ENCODE data around the gene AVEN.

The AVEN gene

DNA sequence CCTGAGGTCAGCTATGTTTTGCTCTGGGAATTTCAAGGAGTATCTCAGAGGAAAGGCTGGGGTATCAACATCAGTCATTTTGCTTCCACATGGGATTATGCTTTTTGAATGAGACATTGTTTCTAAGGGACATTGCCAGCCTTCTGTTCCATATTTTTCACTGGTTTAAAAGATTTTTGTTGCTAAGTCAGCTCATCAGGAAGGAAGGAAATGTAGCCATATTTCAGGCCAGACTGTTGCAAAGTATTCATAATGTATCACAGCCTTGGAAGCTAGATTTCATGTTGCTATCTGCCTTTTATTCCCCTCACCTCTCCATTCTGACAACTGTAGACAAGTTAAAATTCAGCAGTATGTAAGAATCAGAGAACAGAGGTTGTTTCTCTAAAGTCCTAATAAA lies 131.7 kb downstream of the AVEN start:
- no peak for DNase-seq

DNA sequence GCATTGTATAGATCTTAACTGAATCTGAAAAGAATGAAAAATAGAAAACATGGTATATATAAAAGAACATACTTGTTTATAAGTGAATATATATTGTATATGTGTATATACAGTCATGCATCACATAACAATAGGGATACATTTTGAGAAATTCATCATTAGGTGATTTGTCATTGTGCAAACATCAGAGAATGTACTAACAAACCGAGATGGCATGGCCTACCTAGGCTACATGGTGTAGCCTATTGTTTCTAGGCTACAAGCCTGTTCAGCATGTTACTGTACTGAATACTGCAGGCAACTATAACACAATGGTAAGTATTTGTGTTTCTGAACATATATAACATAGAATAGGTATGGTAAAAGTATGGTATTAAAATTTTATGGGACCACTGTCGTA lies 135.3 kb downstream of the AVEN start:
- DNase-seq: no peak

- DNase-seq: no peak
Observed at GRCh38 chr15:33902043-33902442, 137.0 kb downstream of the AVEN start.

DNA sequence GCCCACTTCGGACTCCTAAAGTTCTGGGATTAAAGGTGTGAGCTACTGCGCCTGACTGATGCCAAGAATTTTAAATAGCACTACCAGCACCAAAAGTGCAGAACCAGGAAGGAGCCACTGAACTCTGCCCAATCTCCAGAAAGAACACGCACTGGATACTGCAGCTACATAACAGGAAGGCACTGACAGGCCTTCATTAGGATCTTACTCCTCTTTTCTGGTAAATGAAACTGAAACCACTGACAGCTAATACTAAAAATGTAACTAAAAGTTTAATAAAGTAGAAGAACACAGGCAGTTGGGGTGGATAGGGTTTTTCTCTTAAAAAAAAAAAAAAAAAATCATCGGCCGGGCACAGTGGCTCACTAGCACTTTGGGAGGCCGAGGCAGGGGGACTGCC lies 144.8 kb downstream of the AVEN start:
- DNase-seq: no peak

GRCh38 chr15:33888176-33888575 lies 150.8 kb downstream of the AVEN start:
- no peak for DNase-seq

DNA sequence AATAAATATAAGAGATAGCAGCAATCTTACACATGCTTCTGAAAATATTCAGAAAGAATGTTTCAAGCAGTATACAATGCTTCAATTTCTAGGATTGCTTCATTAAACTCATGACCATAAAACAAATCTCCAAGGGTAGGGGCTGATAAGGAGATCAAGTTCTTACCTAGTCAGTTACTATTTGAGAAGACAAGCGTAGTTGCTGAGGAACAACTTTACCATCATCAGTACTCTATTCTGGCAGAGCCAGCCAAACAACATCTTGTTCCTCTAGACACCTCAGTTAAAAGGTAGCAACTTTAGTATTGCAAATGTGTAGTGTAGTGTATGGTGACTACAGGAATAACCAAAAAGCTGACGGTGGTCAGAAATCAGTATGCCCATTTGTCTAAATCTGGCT lies 156.1 kb downstream of the AVEN start:
- DNase-seq: no peak

GRCh38 chr15:33874156-33874555 lies 164.8 kb downstream of the AVEN start:
- DNase-seq: no peak

DNA sequence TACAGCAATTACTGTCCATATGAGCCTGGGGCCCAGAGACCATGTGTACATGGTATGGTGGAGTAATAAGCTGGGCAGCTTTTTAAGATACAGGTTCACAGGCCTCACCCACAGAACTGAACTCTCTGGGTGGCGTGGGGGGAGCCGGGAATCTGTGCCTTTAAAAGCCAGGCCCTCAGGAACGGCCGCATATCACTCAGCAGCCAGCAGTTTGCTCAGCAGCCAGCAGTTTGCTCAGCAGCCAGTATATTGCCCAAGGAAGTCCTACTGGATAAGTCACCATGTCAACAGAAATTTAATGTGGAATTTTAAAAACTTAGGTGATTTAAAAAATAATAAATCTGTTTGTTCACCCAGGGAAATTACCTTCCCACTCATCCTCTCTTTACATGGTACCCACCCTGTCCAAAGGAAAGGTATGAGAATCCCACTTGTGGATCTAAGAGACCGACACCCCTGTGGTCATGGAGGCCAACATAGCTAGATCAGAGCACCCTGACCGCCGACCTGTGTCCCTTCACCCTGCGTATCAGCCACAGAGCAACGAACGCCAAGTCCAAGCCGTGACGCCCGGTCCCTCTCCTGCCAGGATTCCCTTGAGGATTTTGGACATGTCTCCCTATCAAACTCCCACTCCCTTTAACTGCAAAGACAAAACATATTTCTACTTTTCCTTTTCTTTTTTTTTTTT lies 166.4 kb downstream of the AVEN start:
- no peak for DNase-seq

DNA sequence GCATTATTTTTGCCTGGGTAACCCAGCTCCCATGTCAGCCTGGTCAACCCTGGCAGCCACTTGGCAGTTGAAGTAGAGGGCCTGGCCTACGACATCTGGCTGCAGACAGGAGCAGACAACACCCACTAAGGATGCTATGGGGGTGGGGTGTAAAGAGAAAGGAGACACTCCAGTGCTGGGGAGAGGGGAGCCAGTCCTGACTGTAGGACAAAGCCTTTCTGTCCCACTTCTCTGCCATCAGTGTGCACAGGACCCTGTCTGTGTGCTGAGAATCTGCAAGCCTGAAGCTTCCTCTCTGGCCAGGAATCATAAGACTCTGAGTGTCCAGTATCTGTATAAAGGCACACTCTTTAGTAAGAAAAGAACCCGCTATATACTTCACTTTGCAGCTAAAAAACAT lies 167.0 kb downstream of the AVEN start:
- no peak for DNase-seq

DNA sequence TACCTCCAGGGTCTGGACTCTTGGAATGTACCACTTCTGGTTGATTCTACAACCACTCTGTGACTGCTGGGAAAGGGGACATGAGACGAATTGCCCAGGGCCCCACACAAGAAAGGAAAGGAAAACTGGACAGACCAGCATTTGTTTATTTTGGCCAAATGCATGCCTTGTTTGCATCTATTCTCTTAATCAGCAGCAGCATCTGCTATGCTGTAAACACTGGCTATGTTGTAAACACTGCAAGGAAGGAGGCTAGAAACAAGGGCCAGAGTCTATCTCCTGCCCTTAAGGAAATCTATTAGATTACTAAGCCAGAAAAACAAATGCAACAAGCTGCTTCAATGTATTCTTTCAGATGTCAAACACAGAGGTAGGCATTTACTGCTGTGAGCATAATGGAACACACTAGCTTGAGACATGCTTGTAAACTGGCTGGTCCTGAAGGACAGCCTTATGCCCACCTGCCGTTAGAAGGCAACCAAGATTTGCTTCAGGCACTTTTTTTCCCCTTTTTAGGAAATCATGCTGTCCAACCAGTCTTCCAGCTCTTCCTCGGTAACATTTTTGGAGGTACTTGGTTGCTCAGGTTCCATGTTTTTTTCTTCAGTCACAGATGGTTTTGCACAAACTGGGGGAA lies 172.8 kb downstream of the AVEN start:
- no peak for DNase-seq

GRCh38 chr15:33865416-33865815 lies 173.6 kb downstream of the AVEN start:
- DNase-seq: no peak

DNA sequence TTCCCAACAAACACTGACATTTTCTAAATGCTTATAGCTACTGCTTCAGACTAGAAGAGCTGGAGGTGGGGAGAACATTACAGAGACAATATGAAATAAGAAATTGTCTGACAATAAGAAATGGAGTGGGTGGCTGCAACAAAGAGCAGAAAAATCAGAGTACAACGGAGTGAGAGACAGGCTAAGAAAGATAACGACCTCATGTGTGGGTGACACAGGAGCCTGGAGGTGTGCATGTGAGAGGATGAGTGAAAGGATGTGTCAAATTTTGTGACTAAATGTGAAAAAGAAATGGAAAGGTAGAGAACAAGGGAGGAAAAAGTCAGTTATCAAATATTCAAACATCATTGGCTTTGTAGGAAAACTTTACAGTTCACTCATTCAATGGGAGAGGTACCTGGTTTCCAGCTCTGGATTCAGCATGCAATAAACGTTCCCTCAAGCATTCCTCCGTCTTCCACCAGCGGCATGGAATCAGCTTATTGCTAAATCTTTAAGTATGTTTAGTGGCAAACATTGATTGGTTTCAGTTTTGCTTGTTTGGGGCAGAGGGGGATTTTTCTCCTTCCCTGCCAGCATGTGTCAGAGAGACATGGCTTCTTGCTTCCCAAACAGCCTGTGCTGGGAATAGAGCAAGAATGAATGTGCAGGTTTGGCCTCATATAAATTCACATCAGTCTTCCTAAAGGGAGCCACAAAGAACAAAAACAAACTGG lies 174.5 kb downstream of the AVEN start:
- DNase-seq: no peak

- no peak for DNase-seq
Observed at GRCh38 chr15:33860754-33861153, 178.2 kb downstream of the AVEN start.

DNA sequence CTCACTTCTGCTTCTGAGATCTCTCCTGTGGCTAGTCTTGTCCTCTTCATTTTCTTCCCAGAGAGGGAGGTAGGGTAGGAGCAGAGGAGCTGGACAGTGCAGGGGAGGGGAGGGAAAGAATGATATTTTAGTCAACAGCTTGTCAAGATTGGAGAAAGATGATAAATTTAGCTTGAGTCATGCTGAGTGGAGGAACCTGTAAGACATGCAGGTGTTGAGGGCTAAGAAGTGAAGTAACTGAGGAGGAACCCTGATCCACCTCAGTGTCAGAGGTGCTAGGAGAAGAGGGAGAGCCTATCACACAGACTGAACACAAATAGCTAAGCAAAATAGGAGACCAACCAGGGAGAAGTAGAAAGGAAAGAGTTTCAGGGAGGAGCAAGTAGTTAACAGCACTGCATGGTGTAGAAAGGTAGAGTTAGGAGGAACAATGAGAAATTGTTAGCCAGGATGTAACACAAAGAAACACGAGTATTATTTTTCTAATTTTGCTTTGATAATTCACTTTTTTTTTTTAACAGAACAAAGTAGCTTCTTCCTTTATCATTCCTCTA lies 178.9 kb downstream of the AVEN start:
- DNase-seq: no peak

DNA sequence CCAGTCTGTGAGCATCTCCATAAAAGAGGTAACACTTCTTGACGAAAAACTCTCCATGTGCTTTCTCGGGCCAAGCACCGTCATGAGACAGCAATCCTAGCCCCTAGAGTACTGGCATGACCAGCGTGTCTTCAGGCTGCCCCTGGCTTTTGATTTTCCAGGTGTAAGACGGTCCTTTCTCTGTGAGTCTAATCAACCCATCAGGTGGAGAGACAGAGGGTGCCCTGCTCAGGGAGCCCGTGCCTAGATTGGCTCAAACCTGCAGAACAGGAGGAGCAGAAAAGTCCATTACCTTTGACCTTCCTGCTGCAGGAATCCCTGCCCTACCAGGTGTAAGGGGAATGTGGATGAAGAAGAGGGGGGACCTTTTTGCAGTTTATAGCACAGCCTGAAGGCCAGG lies 180.2 kb downstream of the AVEN start:
- DNase-seq: no peak

- no peak for DNase-seq
Observed at GRCh38 chr15:33857726-33858125, 181.3 kb downstream of the AVEN start.

- DNase-seq: no peak
Observed at GRCh38 chr15:33852570-33852969, 186.4 kb downstream of the AVEN start.

GRCh38 chr15:33852094-33852493 lies 186.9 kb downstream of the AVEN start:
- no peak for DNase-seq

DNA sequence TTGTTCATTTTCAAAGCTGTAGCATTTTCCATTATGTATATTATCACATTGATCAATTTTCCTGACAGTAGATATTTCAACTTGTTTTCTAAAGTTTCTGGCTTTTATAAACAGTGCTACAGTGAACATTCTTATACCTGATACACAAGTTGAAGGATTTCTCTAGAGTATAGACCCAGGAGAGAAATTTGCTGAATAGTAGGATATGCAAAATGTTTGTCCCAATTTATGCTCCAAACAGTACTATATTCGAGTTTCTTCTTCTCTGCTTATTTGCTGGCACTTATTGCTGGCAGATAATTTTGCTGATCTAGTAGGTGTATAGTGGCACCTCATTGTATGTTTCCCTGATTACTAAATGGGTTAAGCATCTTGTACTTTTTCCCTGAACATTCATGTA lies 187.9 kb downstream of the AVEN start:
- DNase-seq: no peak

DNA sequence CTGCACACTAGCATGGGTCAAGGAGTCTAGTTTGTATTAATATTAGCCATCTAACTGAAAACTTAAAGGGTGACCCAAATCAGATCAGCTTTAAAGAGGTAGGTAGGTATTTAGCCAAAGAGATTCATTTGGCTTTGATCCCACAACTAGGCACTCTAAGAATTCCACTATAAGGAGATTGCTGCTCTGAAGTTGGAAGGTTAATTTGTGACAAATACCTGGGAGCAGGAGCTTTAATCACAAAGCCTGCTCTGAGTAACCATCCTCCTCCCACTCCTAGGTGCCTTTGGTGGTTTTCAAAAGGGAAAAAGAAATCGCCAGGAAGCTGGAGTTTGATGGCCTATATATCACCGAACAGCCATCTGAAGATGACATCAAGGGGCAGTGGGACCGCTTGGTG lies 191.0 kb downstream of the AVEN start:
- DNase-seq: no peak

- DNase-seq: no peak
Observed at GRCh38 chr15:33846862-33847261, 192.1 kb downstream of the AVEN start.

GRCh38 chr15:33846142-33846541 lies 192.9 kb downstream of the AVEN start:
- no peak for DNase-seq

DNA sequence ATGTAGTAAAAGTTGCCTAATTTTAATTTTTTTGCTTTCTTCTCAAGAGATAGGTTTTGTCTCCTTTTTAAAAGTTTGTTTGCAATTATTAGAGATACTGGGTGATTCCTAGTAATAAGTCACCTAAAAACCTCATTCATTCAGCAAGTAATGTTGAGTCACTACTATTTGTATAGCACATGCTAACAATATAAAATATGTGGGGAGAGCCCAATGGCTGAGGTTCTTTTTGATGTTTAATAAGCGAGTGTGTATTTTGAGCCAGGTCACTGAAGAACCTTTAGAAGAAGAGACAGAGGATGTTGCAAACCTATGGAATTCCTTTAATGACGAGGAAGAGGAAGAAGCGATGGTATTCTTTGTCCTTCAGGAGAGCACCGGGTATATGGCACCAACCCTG lies 194.4 kb downstream of the AVEN start:
- DNase-seq: no peak

GRCh38 chr15:33844186-33844585 lies 194.8 kb downstream of the AVEN start:
- no peak for DNase-seq
